ENCODE data around the gene ODAPH.

DNA sequence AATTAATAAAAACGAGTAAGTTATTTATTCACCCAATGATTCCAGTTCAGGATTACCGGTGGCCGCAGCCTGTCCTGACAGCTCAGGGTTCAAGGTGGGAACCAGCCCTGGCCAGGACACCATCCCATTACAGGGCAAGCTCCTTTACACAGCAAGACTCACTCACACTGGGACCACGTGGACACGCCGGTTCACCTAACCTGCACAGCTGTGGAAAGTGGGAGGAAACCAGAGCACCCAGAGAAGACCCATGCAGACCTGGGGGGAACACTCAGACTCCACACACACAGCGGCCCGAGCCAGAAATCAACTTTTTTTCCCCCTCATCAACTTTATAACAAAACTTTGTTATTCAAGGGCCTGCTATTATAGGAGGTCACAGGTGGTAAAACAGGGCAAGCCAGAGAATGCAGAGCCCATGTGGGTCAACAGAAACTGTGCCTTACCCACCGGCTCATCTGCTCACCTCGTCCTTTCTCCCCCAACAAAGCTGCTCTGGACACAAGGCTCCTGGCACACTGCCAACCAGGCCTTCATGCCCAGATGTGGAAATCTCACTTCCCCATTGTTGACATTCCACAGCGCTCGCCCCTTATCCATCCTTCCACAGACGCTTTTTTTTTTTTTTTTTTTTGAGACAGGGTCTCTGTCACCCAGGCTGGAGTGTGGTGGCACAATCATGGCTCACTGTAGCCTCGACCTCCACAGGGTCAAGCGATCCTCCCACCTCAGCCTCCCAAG is 8.0 kb upstream of the ODAPH start:
- TF ChIP-seq, protein P1, sequence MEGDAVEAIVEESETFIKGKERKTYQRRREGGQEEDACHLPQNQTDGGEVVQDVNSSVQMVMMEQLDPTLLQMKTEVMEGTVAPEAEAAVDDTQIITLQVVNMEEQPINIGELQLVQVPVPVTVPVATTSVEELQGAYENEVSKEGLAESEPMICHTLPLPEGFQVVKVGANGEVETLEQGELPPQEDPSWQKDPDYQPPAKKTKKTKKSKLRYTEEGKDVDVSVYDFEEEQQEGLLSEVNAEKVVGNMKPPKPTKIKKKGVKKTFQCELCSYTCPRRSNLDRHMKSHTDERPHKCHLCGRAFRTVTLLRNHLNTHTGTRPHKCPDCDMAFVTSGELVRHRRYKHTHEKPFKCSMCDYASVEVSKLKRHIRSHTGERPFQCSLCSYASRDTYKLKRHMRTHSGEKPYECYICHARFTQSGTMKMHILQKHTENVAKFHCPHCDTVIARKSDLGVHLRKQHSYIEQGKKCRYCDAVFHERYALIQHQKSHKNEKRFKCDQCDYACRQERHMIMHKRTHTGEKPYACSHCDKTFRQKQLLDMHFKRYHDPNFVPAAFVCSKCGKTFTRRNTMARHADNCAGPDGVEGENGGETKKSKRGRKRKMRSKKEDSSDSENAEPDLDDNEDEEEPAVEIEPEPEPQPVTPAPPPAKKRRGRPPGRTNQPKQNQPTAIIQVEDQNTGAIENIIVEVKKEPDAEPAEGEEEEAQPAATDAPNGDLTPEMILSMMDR (conservative IDR thresholded peaks at IDR 0.05): no peak
- TF ChIP-seq EZH2 (IDR thresholded peaks at IDR 0.05; ENCODE audit: low read depth): no peak
